ENCODE data around the gene CDCA4.

- TF ChIP-seq FOS (IDR thresholded peaks at IDR 0.05; ENCODE audit: borderline replicate concordance, extremely low read depth, insufficient read length): no peak
- no peak for TF ChIP-seq EGR1 (IDR thresholded peaks at IDR 0.05; ENCODE audit: borderline replicate concordance in 1 of 2, low read depth in 2 of 2, low read length in 2 of 2)
- TF ChIP-seq SMC3 (IDR thresholded peaks at IDR 0.05; ENCODE audit: borderline replicate concordance, low read length): no peak
- no peak for TF ChIP-seq SMAD1 (IDR thresholded peaks at IDR 0.05; ENCODE audit: low read depth, partially characterized antibody)
- TF ChIP-seq CTCF (IDR thresholded peaks at IDR 0.05 in 2 of 3, conservative IDR thresholded peaks at IDR 0.05 in 1 of 3; ENCODE audit: control insufficient read depth in 2 of 3, extremely low read depth in 1 of 3, insufficient read depth in 1 of 3, low read depth in 3 of 3, low read length in 3 of 3): no peak
- TF ChIP-seq MXI1 (IDR thresholded peaks at IDR 0.05; ENCODE audit: low read depth, low read length): no peak
- TF ChIP-seq KDM1A (IDR thresholded peaks at IDR 0.05; ENCODE audit: borderline replicate concordance): no peak
- TF ChIP-seq HDGF (IDR thresholded peaks at IDR 0.05): no peak
- no peak for TF ChIP-seq NFYA (IDR thresholded peaks at IDR 0.05; ENCODE audit: borderline replicate concordance, low read depth, low read length)
- no peak for TF ChIP-seq NFXL1 (IDR thresholded peaks at IDR 0.05; ENCODE audit: borderline replicate concordance)
- TF ChIP-seq RCOR1 (conservative IDR thresholded peaks at IDR 0.05; ENCODE audit: low read depth, low read length): no peak
- TF ChIP-seq DPF2 (IDR thresholded peaks at IDR 0.05): no peak
- no peak for TF ChIP-seq EED (IDR thresholded peaks at IDR 0.05; ENCODE audit: low read depth)
- no peak for TF ChIP-seq POLR2A (IDR thresholded peaks at IDR 0.05; ENCODE audit: low read depth, low read length)
Observed at GRCh38 chr14:104996483-104996882, 24.4 kb downstream of the CDCA4 start.

Data from GM12878 (cell line).